Neural cell (in vitro differentiated cells): Measurements from ENCODE around the gene COL4A1. TPM values are rescaled to one million over a fixed set of nuclear protein-coding genes. Genes with fewer than 3 reads are reported as not detected.

Experiments
- H2AFZ ChIP-seq: fragments of 200-600, 300-800 bp; sonication (generic), shearing (Covaris generic); 2 replicates; pipeline ENCODE4 v1.6.0; 2014; ENCODE audit warnings: low read depth, mild to moderate bottlenecking, antibody characterized with exemption, low read length, moderate library complexity
- H3F3A ChIP-seq: fragments of 200-600 bp; shearing (Covaris generic); 2 replicates; pipeline ENCODE4 v1.6.1; 2016; ENCODE audit warnings: mild to moderate bottlenecking, moderate library complexity, mixed read lengths, antibody characterized with exemption, low read length; ENCODE audit not compliant: insufficient read depth, poor library complexity, severe bottlenecking
- H3K27ac ChIP-seq: fragments of 200-600, 300-800 bp; sonication (generic), shearing (Covaris generic); 2 replicates; pipeline ENCODE4 v1.5.1; 2014; ENCODE audit warnings: mild to moderate bottlenecking, low read length, moderate library complexity
- H3K27me3 ChIP-seq: fragments of 300-800, 200-600 bp; sonication (generic), shearing (Covaris generic); 2 replicates; pipeline ENCODE4 v1.6.0; 2014; ENCODE audit warnings: mild to moderate bottlenecking, low read depth, low read length, moderate library complexity; ENCODE audit not compliant: insufficient read depth
- H3K36me3 ChIP-seq: fragments of 300-800, 200-600 bp; sonication (generic), shearing (Covaris generic); 2 replicates; pipeline ENCODE4 v1.5.1; 2014; ENCODE audit warnings: mild to moderate bottlenecking, antibody characterized with exemption, low read length, moderate library complexity; ENCODE audit not compliant: insufficient read depth
- H3K4me2 ChIP-seq: fragments of 300-800, 200-600 bp; sonication (generic), shearing (Covaris generic); 2 replicates; pipeline ENCODE4 v1.6.0; 2014; ENCODE audit warnings: mild to moderate bottlenecking, low read length
- H3K4me3 ChIP-seq: fragments of 300-800, 200-600 bp; sonication (generic), shearing (Covaris generic); 2 replicates; pipeline ENCODE4 v1.5.1; 2014; ENCODE audit warnings: mild to moderate bottlenecking, low read length, moderate library complexity
- H3K79me2 ChIP-seq: fragments of 200-600 bp; shearing (Covaris generic); replicated peaks from 2 replicates; pipeline ENCODE4 v1.6.0; 2014; ENCODE audit warnings: mild to moderate bottlenecking, low read length, moderate library complexity; ENCODE audit not compliant: insufficient read depth
- H3K9ac ChIP-seq: fragments of 300-800, 200-600 bp; sonication (generic), shearing (Covaris generic); 2 replicates; pipeline ENCODE4 v1.6.1; 2016; ENCODE audit warnings: mild to moderate bottlenecking, low read length, mixed read lengths
- H3K9me2 ChIP-seq: fragments of 200-600 bp; shearing (Covaris generic); 2 replicates; pipeline ENCODE4 v1.6.1; 2016; ENCODE audit warnings: mild to moderate bottlenecking, low read length, mixed read lengths; ENCODE audit not compliant: insufficient read depth
- H3K9me3 ChIP-seq: fragments of 200-600, 300-800 bp; sonication (generic), shearing (Covaris generic); 2 replicates; pipeline ENCODE4 v1.6.1; 2016; ENCODE audit warnings: mild to moderate bottlenecking, mixed run types, low read length, moderate library complexity, mixed read lengths
- H4K20me1 ChIP-seq: fragments of 200-600 bp; shearing (Covaris generic); 2 replicates; pipeline ENCODE4 v1.6.1; 2016; ENCODE audit warnings: mild to moderate bottlenecking, mixed run types; ENCODE audit not compliant: insufficient read depth
- EP300 ChIP-seq: fragments of 450-650 bp; conservative IDR thresholded peaks from 2 replicates; pipeline ENCODE4 v1.6.1; 2014; ENCODE audit warnings: antibody characterized with exemption, mild to moderate bottlenecking, moderate library complexity; ENCODE audit not compliant: poor library complexity, severe bottlenecking
- EZH2 ChIP-seq: fragments of 200-600, 300-800 bp; shearing (Covaris generic), sonication (generic); IDR thresholded peaks from 2 replicates; pipeline ENCODE4 v1.6.1; 2014; ENCODE audit warnings: antibody characterized with exemption, low read length, borderline replicate concordance, mild to moderate bottlenecking; ENCODE audit not compliant: insufficient read depth, poor library complexity, severe bottlenecking
- MXI1 ChIP-seq: fragments of 450-650 bp; conservative IDR thresholded peaks from 2 replicates; pipeline ENCODE4 v1.6.1; 2014; ENCODE audit warnings: antibody characterized with exemption, mild to moderate bottlenecking; ENCODE audit not compliant: poor library complexity, severe bottlenecking
- POLR2AphosphoS5 ChIP-seq: IDR thresholded peaks from 2 replicates; pipeline ENCODE4 v1.6.1; 2012
- RAD21 ChIP-seq: fragments of 450-650 bp; conservative IDR thresholded peaks from 2 replicates; pipeline ENCODE4 v1.6.1; 2014; ENCODE audit warnings: antibody characterized with exemption, mild to moderate bottlenecking, moderate library complexity
- REST ChIP-seq: IDR thresholded peaks from 2 replicates; pipeline ENCODE4 v1.6.1; 2012; ENCODE audit warnings: borderline replicate concordance
- SMC3 ChIP-seq: fragments of 450-650 bp; conservative IDR thresholded peaks from 2 replicates; pipeline ENCODE4 v1.6.1; 2014; ENCODE audit warnings: antibody characterized with exemption, mild to moderate bottlenecking, moderate library complexity; ENCODE audit not compliant: poor library complexity
- TAF1 ChIP-seq: IDR thresholded peaks from 2 replicates; pipeline ENCODE4 v1.6.1; 2012; ENCODE audit warnings: low read depth
- polyA plus RNA-seq: library from polyadenylated mRNA; depleted of rRNA; stranded (reverse); fragments of >200 nt; gene quantifications from 2 replicates; pipeline ENCODE4 v1.2.3, GENCODE V29; 2014
- TF ChIP-seq, protein P1 (sequence below): fragments of 450-650 bp; IDR thresholded peaks from 2 replicates; pipeline ENCODE4 v1.5.1; 2014; ENCODE audit warnings: antibody characterized with exemption, mild to moderate bottlenecking, moderate library complexity; ENCODE audit not compliant: poor library complexity, severe bottlenecking

Gene COL4A1
- polyA plus RNA-seq, 1 donor from 2014 or later, result 13.1 TPM

GRCh38 chr13:110230661-110231347 is 76.2 kb downstream of the COL4A1 start:
- H3F3A ChIP-seq, result no peaks in the 10 kb centered on the region
- H3K27me3 ChIP-seq, result no peaks in the 10 kb centered on the region
- no peaks in the 10 kb centered on the region for H3K9me2 ChIP-seq
- no peak overlapping the region for H2AFZ ChIP-seq
- H3K36me3 ChIP-seq, result no peaks in the 10 kb centered on the region
- H4K20me1 ChIP-seq, result no peaks in the 10 kb centered on the region
- no peak overlapping the region for H3K27ac ChIP-seq
- H3K4me3 ChIP-seq, result no peak overlapping the region
- no peaks in the 10 kb centered on the region for H3K9me3 ChIP-seq
- H3K9ac ChIP-seq, result no peak overlapping the region
- TF ChIP-seq POLR2AphosphoS5, result no peak
- no peak for TF ChIP-seq MXI1
- TF ChIP-seq, protein P1, sequence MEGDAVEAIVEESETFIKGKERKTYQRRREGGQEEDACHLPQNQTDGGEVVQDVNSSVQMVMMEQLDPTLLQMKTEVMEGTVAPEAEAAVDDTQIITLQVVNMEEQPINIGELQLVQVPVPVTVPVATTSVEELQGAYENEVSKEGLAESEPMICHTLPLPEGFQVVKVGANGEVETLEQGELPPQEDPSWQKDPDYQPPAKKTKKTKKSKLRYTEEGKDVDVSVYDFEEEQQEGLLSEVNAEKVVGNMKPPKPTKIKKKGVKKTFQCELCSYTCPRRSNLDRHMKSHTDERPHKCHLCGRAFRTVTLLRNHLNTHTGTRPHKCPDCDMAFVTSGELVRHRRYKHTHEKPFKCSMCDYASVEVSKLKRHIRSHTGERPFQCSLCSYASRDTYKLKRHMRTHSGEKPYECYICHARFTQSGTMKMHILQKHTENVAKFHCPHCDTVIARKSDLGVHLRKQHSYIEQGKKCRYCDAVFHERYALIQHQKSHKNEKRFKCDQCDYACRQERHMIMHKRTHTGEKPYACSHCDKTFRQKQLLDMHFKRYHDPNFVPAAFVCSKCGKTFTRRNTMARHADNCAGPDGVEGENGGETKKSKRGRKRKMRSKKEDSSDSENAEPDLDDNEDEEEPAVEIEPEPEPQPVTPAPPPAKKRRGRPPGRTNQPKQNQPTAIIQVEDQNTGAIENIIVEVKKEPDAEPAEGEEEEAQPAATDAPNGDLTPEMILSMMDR, result no peak
- TF ChIP-seq EZH2, result no peak
- TF ChIP-seq REST, result no peak
- TF ChIP-seq SMC3, result no peak
- TF ChIP-seq EP300, result no peak
- TF ChIP-seq RAD21, result no peak
- no peak for TF ChIP-seq TAF1
- no peaks in the 10 kb centered on the region for H3K79me2 ChIP-seq
- H3K4me2 ChIP-seq, result no peak overlapping the region

GRCh38 chr13:110229905-110230563 is 76.9 kb downstream of the COL4A1 start:
- Histone ChIP-seq H3K27ac (no peak overlapping the region), H3K36me3 (no peaks in the 10 kb centered on the region), H3F3A (no peaks in the 10 kb centered on the region), H3K9me2 (no peaks in the 10 kb centered on the region), H3K79me2 (no peaks in the 10 kb centered on the region), H3K27me3 (no peaks in the 10 kb centered on the region), H3K4me2 (no peak overlapping the region), H3K4me3 (no peak overlapping the region), H4K20me1 (no peaks in the 10 kb centered on the region), H3K9me3 (no peaks in the 10 kb centered on the region), H2AFZ (no peak overlapping the region), H3K9ac (no peak overlapping the region)
- no peak for TF ChIP-seq SMC3
- no peak for TF ChIP-seq POLR2AphosphoS5
- TF ChIP-seq, protein P1, result no peak
- TF ChIP-seq MXI1, result no peak
- TF ChIP-seq EZH2, result no peak
- TF ChIP-seq TAF1, result no peak
- no peak for TF ChIP-seq EP300
- TF ChIP-seq REST, result no peak
- no peak for TF ChIP-seq RAD21
